Measurements from ENCODE around the gene ARRDC2.
A peak's percentile ranks its signal among the peaks of the same experiment; 100 is the strongest.

The ARRDC2 gene

DNA sequence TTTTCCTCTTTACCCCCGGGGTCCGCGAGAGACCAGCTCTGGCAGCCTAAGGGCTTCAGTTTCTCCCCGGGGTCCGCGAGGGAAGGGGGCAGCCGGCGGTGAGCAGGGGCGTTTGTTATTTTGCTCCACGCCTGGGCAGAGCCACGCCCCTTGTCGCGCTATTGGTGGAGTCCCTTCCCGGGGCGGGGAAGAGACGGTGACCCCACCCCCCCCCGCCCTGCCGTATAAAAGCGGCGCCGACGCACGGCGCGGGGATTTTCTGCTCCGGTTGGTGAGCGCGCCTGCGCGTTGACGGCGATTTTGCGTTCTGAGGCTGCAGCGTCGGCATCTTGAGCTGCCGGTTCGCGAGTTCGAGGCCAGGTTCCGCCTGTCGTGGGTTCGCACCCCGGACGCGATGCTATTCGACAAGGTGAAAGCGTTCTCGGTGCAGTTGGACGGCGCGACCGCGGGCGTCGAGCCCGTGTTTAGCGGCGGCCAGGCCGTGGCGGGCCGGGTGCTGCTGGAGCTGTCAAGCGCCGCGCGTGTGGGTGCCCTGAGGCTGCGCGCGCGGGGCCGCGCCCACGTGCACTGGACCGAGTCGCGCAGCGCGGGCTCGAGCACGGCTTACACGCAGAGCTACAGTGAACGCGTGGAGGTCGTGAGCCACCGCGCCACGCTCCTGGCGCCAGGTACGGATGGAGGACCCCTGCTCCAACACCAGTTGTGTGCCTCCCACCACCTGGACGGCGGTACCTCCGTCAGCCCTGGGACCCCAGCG, at the start of gene ARRDC2:
TSS of gene ARRDC2 (plus strand) at position 254 of the 757 bp plus-strand sequence. CDS start at position 395, 141 bp downstream.
- peak; percentile 90 for DNase-seq (ENCODE audit: extremely low read depth, insufficient read length)
- Histone ChIP-seq H3K4me3 (replicated peaks; ENCODE audit: low read depth, low read length) (peak within 1 kb of the TSS; percentile 41), H3K27me3 (replicated peaks; ENCODE audit: control insufficient read depth, insufficient read depth, low read length) (no peaks in the 10 kb centered on the region), H3K36me3 (ENCODE audit: control insufficient read depth, insufficient read depth, low read length) (peaks cover 15% of the 10 kb centered on the region)
- TF ChIP-seq, protein P1, sequence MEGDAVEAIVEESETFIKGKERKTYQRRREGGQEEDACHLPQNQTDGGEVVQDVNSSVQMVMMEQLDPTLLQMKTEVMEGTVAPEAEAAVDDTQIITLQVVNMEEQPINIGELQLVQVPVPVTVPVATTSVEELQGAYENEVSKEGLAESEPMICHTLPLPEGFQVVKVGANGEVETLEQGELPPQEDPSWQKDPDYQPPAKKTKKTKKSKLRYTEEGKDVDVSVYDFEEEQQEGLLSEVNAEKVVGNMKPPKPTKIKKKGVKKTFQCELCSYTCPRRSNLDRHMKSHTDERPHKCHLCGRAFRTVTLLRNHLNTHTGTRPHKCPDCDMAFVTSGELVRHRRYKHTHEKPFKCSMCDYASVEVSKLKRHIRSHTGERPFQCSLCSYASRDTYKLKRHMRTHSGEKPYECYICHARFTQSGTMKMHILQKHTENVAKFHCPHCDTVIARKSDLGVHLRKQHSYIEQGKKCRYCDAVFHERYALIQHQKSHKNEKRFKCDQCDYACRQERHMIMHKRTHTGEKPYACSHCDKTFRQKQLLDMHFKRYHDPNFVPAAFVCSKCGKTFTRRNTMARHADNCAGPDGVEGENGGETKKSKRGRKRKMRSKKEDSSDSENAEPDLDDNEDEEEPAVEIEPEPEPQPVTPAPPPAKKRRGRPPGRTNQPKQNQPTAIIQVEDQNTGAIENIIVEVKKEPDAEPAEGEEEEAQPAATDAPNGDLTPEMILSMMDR (IDR thresholded peaks at IDR 0.05; ENCODE audit: insufficient read depth, low read length, poor library complexity, severe bottlenecking) = no peak

DNA sequence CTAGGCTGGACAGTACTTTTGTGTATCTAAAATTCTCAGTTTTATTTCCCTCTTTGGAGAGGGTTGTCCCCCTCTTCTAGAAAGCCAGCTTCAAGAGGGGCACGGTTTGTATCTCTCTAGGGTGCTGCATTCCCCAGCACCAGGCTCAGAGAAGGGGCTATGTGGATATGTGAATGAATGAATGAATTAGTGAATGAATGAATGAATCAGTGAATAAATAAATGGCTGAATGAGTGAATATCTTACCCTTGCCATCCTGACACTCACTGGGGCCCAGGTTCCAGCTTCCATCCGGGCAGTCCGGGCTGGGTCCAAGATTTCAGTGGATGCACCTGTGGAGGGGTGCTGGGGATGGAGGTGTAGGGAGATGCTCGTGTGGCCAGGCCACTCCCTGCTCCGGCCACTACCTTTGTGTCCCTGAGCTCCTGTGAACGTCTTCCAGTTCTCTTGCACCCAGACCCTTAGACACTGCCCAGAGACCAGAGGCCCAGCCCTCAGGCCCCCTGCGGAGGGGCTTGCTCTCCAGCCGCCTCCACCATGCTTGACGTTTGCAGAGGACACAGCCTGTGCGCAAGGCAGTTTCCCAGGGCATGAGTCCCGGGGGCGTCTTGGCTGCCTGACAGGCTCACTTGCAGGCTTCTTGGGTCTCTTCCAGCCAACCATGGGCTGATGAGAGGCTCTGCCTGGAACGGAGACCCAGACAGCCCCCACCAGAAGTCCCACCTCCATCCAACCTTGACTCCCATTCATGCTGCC, 43.9 kb upstream of the ARRDC2 start:
- no peak for DNase-seq (ENCODE audit: extremely low read depth, insufficient read length)
- no peaks in the 10 kb centered on the region for H3K36me3 ChIP-seq (ENCODE audit: control insufficient read depth, insufficient read depth, low read length)

DNA sequence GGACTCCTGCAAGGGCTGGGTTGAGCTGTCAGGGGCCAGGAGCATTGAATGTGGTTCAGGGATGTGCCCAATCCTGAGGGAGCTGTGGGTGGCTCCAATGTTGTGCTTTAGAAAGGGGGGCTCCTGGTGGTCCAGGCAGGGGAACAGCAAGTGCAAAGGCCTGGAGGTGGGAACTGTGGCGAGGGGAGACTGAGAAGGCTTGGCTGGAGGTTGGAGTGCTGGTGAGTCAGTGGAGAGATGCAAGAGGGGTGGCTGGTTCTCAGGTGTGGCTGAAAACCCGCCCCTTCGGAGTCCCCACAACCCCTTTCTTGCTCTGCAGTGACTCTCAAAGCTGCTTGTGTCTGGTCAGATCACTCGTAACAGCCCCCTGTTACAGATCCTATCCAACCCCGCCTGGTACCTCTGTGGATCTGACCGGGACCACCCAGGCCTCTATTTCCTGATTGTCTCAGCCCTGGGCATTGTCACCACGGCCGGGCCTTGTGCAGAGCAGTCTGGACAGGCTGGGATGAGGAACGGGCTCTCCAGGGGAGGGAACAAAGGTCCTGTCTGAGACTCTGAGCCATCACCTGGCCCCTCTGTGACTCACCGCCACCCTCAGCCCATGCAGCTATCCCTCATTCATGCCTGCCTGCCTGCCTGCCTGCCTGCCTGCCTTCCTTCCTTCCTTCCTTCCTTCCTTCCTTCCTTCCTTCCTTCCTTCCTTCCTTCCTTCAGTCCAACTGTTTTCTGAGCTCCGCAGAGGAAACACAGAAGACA, 42.4 kb upstream of the ARRDC2 start:
- Histone ChIP-seq H3K4me3 (replicated peaks; ENCODE audit: low read depth, low read length) (no peak overlapping the region), H3K27me3 (replicated peaks; ENCODE audit: control insufficient read depth, insufficient read depth, low read length) (no peaks in the 10 kb centered on the region; the same call in 1 of the 2 replicates), H3K36me3 (ENCODE audit: control insufficient read depth, insufficient read depth, low read length) (no peaks in the 10 kb centered on the region)
- TF ChIP-seq, protein P1 (IDR thresholded peaks at IDR 0.05; ENCODE audit: insufficient read depth, low read length, poor library complexity, severe bottlenecking) = no peak
- no peak for DNase-seq (ENCODE audit: extremely low read depth, insufficient read length)

More for the DNA sequence above, 43.9 kb upstream of the ARRDC2 start:
- TF ChIP-seq, protein P1 (IDR thresholded peaks at IDR 0.05; ENCODE audit: insufficient read depth, low read length, poor library complexity, severe bottlenecking) = no peak
- H3K4me3 ChIP-seq (replicated peaks; ENCODE audit: low read depth, low read length) = no peak overlapping the region
- H3K27me3 ChIP-seq (replicated peaks; ENCODE audit: control insufficient read depth, insufficient read depth, low read length) = no peaks in the 10 kb centered on the region; the same call in 1 of the 2 replicates

DNA sequence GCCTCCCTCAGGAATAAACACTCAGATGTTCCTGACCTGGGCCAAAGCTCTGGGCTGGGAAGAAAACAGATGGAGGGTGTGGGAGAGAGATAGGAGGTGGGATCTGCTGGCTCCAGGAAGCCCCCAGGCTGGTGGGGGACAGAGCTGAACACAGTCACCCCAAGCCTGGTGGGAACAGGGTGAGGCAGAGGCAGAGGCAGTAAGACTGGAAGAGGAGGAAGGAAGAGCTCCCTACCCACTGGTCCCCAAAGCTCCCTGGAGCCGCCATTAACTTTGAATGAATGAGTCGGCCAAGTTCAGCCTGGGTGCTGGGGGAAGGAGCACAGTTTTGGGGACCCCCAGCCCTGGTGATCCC, 41.9 kb upstream of the ARRDC2 start:
- no peak for DNase-seq (ENCODE audit: extremely low read depth, insufficient read length)
- TF ChIP-seq, protein P1 (IDR thresholded peaks at IDR 0.05; ENCODE audit: insufficient read depth, low read length, poor library complexity, severe bottlenecking) = no peak
- Histone ChIP-seq H3K27me3 (replicated peaks; ENCODE audit: control insufficient read depth, insufficient read depth, low read length) (no peaks in the 10 kb centered on the region; the same call in 1 of the 2 replicates), H3K36me3 (ENCODE audit: control insufficient read depth, insufficient read depth, low read length) (no peaks in the 10 kb centered on the region), H3K4me3 (replicated peaks; ENCODE audit: low read depth, low read length) (no peak overlapping the region)

DNA sequence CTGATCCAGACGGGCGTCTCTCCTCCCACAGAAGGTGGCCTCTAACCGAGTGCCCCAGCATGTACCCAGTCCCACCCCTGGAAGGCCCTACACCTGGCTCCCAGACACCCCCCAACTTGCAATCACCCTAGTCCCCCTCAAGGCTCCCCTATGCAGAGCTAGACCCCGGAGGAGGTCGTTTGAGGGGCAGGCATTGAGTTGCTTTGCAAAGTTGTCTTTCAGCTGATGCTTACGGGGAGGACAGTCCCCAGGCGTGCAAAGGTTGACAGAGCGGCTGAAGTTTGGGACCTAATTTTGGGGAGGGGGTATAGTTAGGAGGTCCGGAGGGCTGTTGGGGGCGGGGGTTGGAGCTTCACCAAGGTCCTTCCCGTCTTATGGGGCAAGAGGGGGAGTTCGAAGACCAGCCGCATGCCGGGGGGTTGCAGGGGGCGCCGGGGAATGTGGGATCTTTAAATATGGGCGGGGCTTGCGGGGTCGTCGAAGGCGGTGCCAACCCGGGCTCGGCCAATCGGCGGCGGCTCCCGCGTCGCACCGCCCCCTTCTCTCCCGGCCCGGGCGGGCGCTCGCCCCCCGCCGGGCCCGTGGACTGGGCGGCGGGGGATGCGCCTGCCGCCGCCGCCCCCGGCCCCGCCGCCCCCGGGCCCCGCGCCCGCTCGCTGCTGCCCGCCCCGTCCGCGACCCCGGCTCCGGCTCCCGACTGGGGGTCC, 41.3 kb upstream of the ARRDC2 start, which contains the start of gene KCNN1:
TSS of gene KCNN1 (plus strand) at position 558 of the 707 bp plus-strand sequence. CDS start 6,782 bp downstream, outside the sequence.
- DNase-seq (ENCODE audit: extremely low read depth, insufficient read length) = no peak
- Histone ChIP-seq H3K27me3 (replicated peaks; ENCODE audit: control insufficient read depth, insufficient read depth, low read length) (no peaks in the 10 kb centered on the region; the same call in 1 of the 2 replicates), H3K4me3 (replicated peaks; ENCODE audit: low read depth, low read length) (no peak within 1 kb of the TSS), H3K36me3 (ENCODE audit: control insufficient read depth, insufficient read depth, low read length) (no peaks in the 10 kb centered on the region)
- TF ChIP-seq, protein P1 (IDR thresholded peaks at IDR 0.05; ENCODE audit: insufficient read depth, low read length, poor library complexity, severe bottlenecking) = no peak
